ENCODE results near the gene ZNF296. TPM values are rescaled to one million over a fixed set of nuclear protein-coding genes. Genes with fewer than 3 reads are reported as not detected.

Gene ZNF296
- total and polyA plus RNA-seq, 2 experiments from 2014 or later, result 13.4 to 16.5 TPM

DNA sequence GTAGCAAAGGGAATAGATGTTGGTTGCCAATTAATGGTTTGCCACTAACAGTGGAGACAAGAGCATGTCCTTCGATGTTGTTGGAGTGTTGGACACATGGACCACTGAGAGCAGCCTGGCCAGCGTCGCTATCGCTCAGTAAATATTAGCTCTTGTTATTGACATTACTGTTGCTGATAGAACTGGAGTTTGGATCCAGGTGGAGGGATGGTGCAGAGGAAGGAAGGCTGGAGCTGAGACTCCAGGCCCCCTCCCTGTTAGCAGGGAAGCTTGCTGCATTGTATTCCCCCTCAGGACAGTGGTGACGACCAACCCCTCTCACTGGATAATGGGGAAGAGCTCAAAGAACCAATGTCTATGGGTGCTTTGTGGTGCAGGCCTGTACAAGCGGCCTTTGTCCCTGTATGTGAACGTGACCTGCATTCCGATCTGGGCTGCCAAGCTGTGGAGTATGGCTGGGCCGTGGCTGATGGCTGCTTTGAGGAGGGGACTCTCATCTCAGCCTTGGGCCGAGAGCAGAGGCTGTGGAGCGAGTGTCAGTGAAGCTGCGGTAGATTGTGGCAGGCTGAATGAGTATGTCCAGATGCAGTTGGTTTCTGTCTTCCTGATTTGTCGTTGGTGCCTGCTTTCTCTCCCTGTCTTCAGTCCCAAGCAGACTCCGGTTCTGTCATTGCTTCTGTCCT lies 30.5 kb downstream of the ZNF296 start (continued):
- TF ChIP-seq, protein P1, sequence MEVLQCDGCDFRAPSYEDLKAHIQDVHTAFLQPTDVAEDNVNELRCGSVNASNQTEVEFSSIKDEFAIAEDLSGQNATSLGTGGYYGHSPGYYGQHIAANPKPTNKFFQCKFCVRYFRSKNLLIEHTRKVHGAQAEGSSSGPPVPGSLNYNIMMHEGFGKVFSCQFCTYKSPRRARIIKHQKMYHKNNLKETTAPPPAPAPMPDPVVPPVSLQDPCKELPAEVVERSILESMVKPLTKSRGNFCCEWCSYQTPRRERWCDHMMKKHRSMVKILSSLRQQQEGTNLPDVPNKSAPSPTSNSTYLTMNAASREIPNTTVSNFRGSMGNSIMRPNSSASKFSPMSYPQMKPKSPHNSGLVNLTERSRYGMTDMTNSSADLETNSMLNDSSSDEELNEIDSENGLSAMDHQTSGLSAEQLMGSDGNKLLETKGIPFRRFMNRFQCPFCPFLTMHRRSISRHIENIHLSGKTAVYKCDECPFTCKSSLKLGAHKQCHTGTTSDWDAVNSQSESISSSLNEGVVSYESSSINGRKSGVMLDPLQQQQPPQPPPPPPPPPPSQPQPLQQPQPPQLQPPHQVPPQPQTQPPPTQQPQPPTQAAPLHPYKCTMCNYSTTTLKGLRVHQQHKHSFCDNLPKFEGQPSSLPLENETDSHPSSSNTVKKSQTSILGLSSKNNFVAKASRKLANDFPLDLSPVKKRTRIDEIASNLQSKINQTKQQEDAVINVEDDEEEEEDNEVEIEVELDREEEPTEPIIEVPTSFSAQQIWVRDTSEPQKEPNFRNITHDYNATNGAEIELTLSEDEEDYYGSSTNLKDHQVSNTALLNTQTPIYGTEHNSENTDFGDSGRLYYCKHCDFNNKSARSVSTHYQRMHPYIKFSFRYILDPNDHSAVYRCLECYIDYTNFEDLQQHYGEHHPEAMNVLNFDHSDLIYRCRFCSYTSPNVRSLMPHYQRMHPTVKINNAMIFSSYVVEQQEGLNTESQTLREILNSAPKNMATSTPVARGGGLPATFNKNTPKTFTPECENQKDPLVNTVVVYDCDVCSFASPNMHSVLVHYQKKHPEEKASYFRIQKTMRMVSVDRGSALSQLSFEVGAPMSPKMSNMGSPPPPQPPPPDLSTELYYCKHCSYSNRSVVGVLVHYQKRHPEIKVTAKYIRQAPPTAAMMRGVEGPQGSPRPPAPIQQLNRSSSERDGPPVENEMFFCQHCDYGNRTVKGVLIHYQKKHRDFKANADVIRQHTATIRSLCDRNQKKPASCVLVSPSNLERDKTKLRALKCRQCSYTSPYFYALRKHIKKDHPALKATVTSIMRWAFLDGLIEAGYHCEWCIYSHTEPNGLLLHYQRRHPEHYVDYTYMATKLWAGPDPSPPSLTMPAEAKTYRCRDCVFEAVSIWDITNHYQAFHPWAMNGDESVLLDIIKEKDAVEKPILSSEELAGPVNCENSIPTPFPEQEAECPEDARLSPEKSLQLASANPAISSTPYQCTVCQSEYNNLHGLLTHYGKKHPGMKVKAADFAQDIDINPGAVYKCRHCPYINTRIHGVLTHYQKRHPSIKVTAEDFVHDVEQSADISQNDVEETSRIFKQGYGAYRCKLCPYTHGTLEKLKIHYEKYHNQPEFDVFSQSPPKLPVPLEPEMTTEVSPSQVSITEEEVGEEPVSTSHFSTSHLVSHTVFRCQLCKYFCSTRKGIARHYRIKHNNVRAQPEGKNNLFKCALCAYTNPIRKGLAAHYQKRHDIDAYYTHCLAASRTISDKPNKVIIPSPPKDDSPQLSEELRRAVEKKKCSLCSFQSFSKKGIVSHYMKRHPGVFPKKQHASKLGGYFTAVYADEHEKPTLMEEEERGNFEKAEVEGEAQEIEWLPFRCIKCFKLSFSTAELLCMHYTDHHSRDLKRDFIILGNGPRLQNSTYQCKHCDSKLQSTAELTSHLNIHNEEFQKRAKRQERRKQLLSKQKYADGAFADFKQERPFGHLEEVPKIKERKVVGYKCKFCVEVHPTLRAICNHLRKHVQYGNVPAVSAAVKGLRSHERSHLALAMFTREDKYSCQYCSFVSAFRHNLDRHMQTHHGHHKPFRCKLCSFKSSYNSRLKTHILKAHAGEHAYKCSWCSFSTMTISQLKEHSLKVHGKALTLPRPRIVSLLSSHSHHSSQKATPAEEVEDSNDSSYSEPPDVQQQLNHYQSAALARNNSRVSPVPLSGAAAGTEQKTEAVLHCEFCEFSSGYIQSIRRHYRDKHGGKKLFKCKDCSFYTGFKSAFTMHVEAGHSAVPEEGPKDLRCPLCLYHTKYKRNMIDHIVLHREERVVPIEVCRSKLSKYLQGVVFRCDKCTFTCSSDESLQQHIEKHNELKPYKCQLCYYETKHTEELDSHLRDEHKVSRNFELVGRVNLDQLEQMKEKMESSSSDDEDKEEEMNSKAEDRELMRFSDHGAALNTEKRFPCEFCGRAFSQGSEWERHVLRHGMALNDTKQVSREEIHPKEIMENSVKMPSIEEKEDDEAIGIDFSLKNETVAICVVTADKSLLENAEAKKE (CRISPR knock-in tag; IDR thresholded peaks at IDR 0.05), result no peak
- TF ChIP-seq, protein P2, sequence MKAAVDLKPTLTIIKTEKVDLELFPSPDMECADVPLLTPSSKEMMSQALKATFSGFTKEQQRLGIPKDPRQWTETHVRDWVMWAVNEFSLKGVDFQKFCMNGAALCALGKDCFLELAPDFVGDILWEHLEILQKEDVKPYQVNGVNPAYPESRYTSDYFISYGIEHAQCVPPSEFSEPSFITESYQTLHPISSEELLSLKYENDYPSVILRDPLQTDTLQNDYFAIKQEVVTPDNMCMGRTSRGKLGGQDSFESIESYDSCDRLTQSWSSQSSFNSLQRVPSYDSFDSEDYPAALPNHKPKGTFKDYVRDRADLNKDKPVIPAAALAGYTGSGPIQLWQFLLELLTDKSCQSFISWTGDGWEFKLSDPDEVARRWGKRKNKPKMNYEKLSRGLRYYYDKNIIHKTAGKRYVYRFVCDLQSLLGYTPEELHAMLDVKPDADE (IDR thresholded peaks at IDR 0.05), result no peak

DNA sequence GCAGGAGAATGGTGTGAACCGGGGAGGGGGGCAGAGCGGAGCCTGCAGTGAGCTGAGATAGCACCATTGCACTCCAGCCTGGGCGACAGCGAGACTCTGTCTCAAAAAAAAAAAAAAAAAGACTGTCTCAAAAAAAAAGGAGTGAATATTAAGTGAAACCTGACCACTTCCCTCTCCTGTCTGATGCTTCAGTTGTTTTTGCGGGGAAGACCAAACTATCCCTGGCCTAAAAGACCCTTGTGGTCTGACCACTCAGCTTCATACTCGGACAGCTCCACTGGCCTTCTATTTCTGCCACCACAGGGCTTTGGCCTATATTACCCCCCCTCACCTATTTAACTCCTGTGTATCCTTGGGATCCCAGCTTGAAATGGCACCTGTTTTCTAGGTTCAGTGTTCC lies 35.2 kb downstream of the ZNF296 start:
- no peaks in the 10 kb centered on the region for H3K27me3 ChIP-seq (ENCODE audit: insufficient read depth)
- H3K27me3 Mint-ChIP-seq (ENCODE audit: insufficient read depth, low read depth, poor library complexity), result peaks cover 9% of the 10 kb centered on the region
- peak overlapping the region; percentile 12; the same call in 1 of the 3 replicates for H3K4me3 Mint-ChIP-seq
- H3K9me3 Mint-ChIP-seq, result no peaks in the 10 kb centered on the region
- no peak overlapping the region for H3K27ac Mint-ChIP-seq
- H3K4me3 ChIP-seq, result no peak overlapping the region
- peaks cover 20% of the 10 kb centered on the region; the same call in 1 of the 2 replicates for H3K36me3 ChIP-seq (ENCODE audit: insufficient read depth)
- ATAC-seq (no peak), DNase-seq (ENCODE audit: low spot score) (no peak)
- H3K4me2 ChIP-seq, result no peak overlapping the region
- no peak overlapping the region for H3K27ac ChIP-seq (ENCODE audit: low read depth)
- H3K36me3 Mint-ChIP-seq (ENCODE audit: low read depth), result peaks cover 58% of the 10 kb centered on the region
- H3F3A ChIP-seq (replicated peaks; ENCODE audit: low read depth), result peaks cover 20% of the 10 kb centered on the region
- no peak overlapping the region for H2AFZ ChIP-seq
- H4K20me1 ChIP-seq (replicated peaks; ENCODE audit: insufficient read depth), result peaks cover 36% of the 10 kb centered on the region
- H3K4me1 Mint-ChIP-seq, result peaks cover 10% of the 10 kb centered on the region
- no peaks in the 10 kb centered on the region for H3K9me2 ChIP-seq (ENCODE audit: insufficient read depth)
- peaks cover 62% of the 10 kb centered on the region for H3K79me2 ChIP-seq (replicated peaks; ENCODE audit: insufficient read depth)
- peaks cover 6% of the 10 kb centered on the region for H3K4me1 ChIP-seq (ENCODE audit: insufficient read depth)
- TF ChIP-seq CREB1 (CRISPR knock-in tag; IDR thresholded peaks at IDR 0.05; ENCODE audit: low read depth), result no peak
- no peak for TF ChIP-seq ZNF114 (CRISPR knock-in tag; IDR thresholded peaks at IDR 0.05)
- no peak for TF ChIP-seq EZH2phosphoT487 (IDR thresholded peaks at IDR 0.05; ENCODE audit: unreplicated experiment)
- TF ChIP-seq STAT1 (IDR thresholded peaks at IDR 0.05; ENCODE audit: unreplicated experiment), result no peak
- TF ChIP-seq, protein P2 (IDR thresholded peaks at IDR 0.05), result no peak
- TF ChIP-seq, protein P3, sequence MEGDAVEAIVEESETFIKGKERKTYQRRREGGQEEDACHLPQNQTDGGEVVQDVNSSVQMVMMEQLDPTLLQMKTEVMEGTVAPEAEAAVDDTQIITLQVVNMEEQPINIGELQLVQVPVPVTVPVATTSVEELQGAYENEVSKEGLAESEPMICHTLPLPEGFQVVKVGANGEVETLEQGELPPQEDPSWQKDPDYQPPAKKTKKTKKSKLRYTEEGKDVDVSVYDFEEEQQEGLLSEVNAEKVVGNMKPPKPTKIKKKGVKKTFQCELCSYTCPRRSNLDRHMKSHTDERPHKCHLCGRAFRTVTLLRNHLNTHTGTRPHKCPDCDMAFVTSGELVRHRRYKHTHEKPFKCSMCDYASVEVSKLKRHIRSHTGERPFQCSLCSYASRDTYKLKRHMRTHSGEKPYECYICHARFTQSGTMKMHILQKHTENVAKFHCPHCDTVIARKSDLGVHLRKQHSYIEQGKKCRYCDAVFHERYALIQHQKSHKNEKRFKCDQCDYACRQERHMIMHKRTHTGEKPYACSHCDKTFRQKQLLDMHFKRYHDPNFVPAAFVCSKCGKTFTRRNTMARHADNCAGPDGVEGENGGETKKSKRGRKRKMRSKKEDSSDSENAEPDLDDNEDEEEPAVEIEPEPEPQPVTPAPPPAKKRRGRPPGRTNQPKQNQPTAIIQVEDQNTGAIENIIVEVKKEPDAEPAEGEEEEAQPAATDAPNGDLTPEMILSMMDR (conservative IDR thresholded peaks at IDR 0.05; ENCODE audit: low read depth in 2 of 2), result no peak
- TF ChIP-seq NANOG (IDR thresholded peaks at IDR 0.05; ENCODE audit: borderline replicate concordance), result no peak

All from GM23338 (cell line).